ENCODE data around the gene HYAL1. TPM values are rescaled to one million over a fixed set of nuclear protein-coding genes. Genes with fewer than 3 reads are reported as not detected.
"Not testable (repeated sequence)": the region's sequence is repeated elsewhere in the genome, so short reads cannot be mapped to it uniquely, and the experiment has no call there.

HYAL1 gene
- total RNA-seq, 1 donor from 2014 or later, result 0.83 TPM

GRCh38 chr3:50265571-50265970, 37.8 kb downstream of the HYAL1 start:
- no peaks in the 10 kb centered on the region for H3K27me3 Mint-ChIP-seq (ENCODE audit: unreplicated experiment)
- DNase-seq (ENCODE audit: extremely low spot score, unreplicated experiment), result no peak
- H3K4me3 Mint-ChIP-seq (ENCODE audit: unreplicated experiment), result no peak overlapping the region
- H3K9me3 Mint-ChIP-seq (ENCODE audit: unreplicated experiment), result no peaks in the 10 kb centered on the region
- peaks cover 84% of the 10 kb centered on the region for H3K4me1 Mint-ChIP-seq (ENCODE audit: unreplicated experiment)
- peak overlapping the region; percentile 70 for H3K27ac Mint-ChIP-seq (ENCODE audit: unreplicated experiment)
- TF ChIP-seq, protein P1, sequence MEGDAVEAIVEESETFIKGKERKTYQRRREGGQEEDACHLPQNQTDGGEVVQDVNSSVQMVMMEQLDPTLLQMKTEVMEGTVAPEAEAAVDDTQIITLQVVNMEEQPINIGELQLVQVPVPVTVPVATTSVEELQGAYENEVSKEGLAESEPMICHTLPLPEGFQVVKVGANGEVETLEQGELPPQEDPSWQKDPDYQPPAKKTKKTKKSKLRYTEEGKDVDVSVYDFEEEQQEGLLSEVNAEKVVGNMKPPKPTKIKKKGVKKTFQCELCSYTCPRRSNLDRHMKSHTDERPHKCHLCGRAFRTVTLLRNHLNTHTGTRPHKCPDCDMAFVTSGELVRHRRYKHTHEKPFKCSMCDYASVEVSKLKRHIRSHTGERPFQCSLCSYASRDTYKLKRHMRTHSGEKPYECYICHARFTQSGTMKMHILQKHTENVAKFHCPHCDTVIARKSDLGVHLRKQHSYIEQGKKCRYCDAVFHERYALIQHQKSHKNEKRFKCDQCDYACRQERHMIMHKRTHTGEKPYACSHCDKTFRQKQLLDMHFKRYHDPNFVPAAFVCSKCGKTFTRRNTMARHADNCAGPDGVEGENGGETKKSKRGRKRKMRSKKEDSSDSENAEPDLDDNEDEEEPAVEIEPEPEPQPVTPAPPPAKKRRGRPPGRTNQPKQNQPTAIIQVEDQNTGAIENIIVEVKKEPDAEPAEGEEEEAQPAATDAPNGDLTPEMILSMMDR (IDR thresholded peaks at IDR 0.05), result no peak
- H3K36me3 Mint-ChIP-seq (ENCODE audit: unreplicated experiment), result no peaks in the 10 kb centered on the region

DNA sequence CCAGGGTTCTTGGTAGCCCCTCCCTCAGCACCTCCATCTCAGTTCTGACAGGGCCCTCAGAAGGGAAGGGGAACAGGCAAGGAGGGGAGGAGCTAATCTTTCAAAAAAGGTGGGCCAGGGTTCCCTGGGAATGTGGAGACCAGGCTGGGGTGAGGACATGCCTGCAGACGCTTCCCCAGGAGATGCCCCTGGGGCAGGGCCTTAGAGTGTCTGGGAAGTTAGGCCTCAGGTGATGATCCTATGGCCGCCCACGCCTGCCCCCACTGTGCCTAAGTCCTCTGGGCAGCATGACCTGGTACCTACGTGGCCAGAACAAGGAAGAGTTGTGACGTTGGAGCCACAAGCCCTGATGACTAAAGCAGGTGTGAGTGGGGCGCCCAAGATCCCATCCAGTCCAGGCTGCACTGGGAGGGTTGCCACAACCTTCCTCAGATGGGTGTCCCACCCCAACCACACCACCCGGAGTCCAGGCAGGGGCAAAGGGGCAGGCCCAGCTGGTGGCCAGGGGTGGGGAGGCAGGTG, 38.3 kb downstream of the HYAL1 start:
- TF ChIP-seq, protein P1 (IDR thresholded peaks at IDR 0.05), result no peak
- H3K9me3 Mint-ChIP-seq (ENCODE audit: unreplicated experiment), result no peaks in the 10 kb centered on the region
- H3K4me1 Mint-ChIP-seq (ENCODE audit: unreplicated experiment), result peaks cover 86% of the 10 kb centered on the region
- no peak overlapping the region for H3K4me3 Mint-ChIP-seq (ENCODE audit: unreplicated experiment)
- no peaks in the 10 kb centered on the region for H3K27me3 Mint-ChIP-seq (ENCODE audit: unreplicated experiment)
- H3K36me3 Mint-ChIP-seq (ENCODE audit: unreplicated experiment), result no peaks in the 10 kb centered on the region
- H3K27ac Mint-ChIP-seq (ENCODE audit: unreplicated experiment), result peak overlapping the region; percentile 89
- DNase-seq (ENCODE audit: extremely low spot score, unreplicated experiment), result no peak

DNA sequence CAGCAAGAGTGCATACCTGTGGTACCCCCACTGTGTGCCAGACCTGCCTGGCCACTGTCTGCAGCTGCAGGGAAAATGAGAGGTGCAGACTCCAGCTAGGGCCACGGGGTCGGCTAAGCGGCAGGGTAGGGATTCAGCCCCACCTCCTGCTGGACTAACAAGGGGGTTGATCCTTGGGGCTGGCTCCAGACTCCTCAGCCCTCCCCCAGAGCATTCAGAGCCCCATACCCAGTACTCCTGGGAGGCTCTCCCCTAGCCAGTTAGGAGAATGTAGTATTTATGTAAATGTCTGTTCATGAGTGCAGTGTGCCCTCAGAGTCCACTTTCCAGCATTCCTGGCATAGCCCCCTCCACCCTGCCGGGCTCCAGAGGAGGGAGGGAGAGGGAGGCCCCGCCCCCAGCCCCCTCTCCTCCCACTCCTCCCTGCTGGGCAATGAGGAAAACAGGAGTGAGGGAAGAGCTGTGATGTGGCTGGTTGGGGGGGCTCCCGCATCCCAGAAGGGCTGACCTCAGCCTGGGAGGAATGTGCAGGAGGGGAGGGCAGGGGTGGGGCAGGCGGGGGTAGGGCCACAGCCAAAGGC, 38.9 kb downstream of the HYAL1 start:
- H3K4me3 Mint-ChIP-seq (ENCODE audit: unreplicated experiment), result no peak overlapping the region

GRCh38 chr3:50263478-50264382, 39.6 kb downstream of the HYAL1 start:
- no peak overlapping the region for H3K4me3 Mint-ChIP-seq (ENCODE audit: unreplicated experiment)
- peak overlapping the region; percentile 89 for H3K27ac Mint-ChIP-seq (ENCODE audit: unreplicated experiment)
- TF ChIP-seq, protein P1 (IDR thresholded peaks at IDR 0.05), result no peak
- H3K4me1 Mint-ChIP-seq (ENCODE audit: unreplicated experiment), result peaks cover 78% of the 10 kb centered on the region
- H3K36me3 Mint-ChIP-seq (ENCODE audit: unreplicated experiment), result no peaks in the 10 kb centered on the region
- H3K27me3 Mint-ChIP-seq (ENCODE audit: unreplicated experiment), result no peaks in the 10 kb centered on the region
- no peaks in the 10 kb centered on the region for H3K9me3 Mint-ChIP-seq (ENCODE audit: unreplicated experiment)
- DNase-seq (ENCODE audit: extremely low spot score, unreplicated experiment), result no peak

More for the DNA sequence above, 38.9 kb downstream of the HYAL1 start:
- Mint-ChIP-seq H3K4me1 (ENCODE audit: unreplicated experiment) (peaks cover 84% of the 10 kb centered on the region), H3K27me3 (ENCODE audit: unreplicated experiment) (no peaks in the 10 kb centered on the region), H3K27ac (ENCODE audit: unreplicated experiment) (peak overlapping the region; percentile 89), H3K9me3 (ENCODE audit: unreplicated experiment) (no peaks in the 10 kb centered on the region), H3K36me3 (ENCODE audit: unreplicated experiment) (no peaks in the 10 kb centered on the region)
- TF ChIP-seq, protein P1 (IDR thresholded peaks at IDR 0.05), result no peak
- peak; percentile 94 for DNase-seq (ENCODE audit: extremely low spot score, unreplicated experiment)

DNA sequence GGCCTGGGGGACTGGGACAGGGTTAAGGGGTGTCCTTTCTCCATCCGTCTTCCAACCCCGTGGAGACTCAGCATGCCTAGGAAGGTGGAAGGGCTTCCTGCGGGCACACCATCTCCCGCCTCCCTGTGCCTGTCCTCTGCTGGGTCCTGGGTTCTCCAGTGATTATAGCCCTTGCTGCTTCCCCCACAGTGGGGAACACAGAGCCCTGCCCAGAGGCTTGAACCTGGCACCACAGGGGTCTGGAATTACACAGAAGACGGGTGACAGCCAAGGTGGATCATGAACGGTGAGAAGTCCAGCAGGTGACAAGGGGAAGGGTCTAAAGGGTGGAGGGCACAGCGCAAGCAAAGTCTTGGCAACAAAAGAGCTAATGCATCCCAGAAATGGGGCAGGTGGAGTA, 40.6 kb downstream of the HYAL1 start:
- peaks cover 69% of the 10 kb centered on the region for H3K4me1 Mint-ChIP-seq (ENCODE audit: unreplicated experiment)
- TF ChIP-seq, protein P1 (IDR thresholded peaks at IDR 0.05), result no peak
- H3K27ac Mint-ChIP-seq (ENCODE audit: unreplicated experiment), result peak overlapping the region; percentile 89
- H3K9me3 Mint-ChIP-seq (ENCODE audit: unreplicated experiment), result no peaks in the 10 kb centered on the region
- DNase-seq (ENCODE audit: extremely low spot score, unreplicated experiment), result no peak
- H3K36me3 Mint-ChIP-seq (ENCODE audit: unreplicated experiment), result peaks cover 3% of the 10 kb centered on the region
- no peaks in the 10 kb centered on the region for H3K27me3 Mint-ChIP-seq (ENCODE audit: unreplicated experiment)
- no peak overlapping the region for H3K4me3 Mint-ChIP-seq (ENCODE audit: unreplicated experiment)

GRCh38 chr3:50262200-50262599, 41.2 kb downstream of the HYAL1 start:
- DNase-seq (ENCODE audit: extremely low spot score, unreplicated experiment); H3K27ac Mint-ChIP-seq (ENCODE audit: unreplicated experiment); H3K36me3 Mint-ChIP-seq (ENCODE audit: unreplicated experiment); H3K27me3 Mint-ChIP-seq (ENCODE audit: unreplicated experiment); H3K4me3 Mint-ChIP-seq (ENCODE audit: unreplicated experiment); H3K9me3 Mint-ChIP-seq (ENCODE audit: unreplicated experiment): not testable (repeated sequence)
- H3K4me1 Mint-ChIP-seq (ENCODE audit: unreplicated experiment), result peaks cover 65% of the 10 kb centered on the region

Data from osteocyte (in vitro differentiated cells).